GM12878 (cell line): ENCODE results near the gene PFKP. TPM values are rescaled to one million over a fixed set of nuclear protein-coding genes. Genes with fewer than 3 reads are reported as not detected.

ENCODE experiments used
- BMI1 ChIP-seq: fragments of 450-650 bp; IDR thresholded peaks from 2 replicates; pipeline ENCODE4 v1.6.1; 2016; ENCODE audit warnings: mild to moderate bottlenecking, moderate library complexity, borderline replicate concordance
- ETV6 ChIP-seq, 2 experiments: fragments of 450-650 bp in 1 of 2; IDR thresholded peaks in 1 of 2; conservative IDR thresholded peaks in 1 of 2; 2 replicates each; pipeline ENCODE4 v1.6.1; 2014; ENCODE audit warnings: antibody characterized with exemption in 1 of 2, borderline replicate concordance in 1 of 2, low read depth in 1 of 2, mild to moderate bottlenecking in 1 of 2, moderate library complexity in 1 of 2
- FOXK2 ChIP-seq: fragments of 450-650 bp; IDR thresholded peaks from 2 replicates; pipeline ENCODE4 v1.6.1; 2017; ENCODE audit warnings: mild to moderate bottlenecking, moderate library complexity
- FOXM1 ChIP-seq: IDR thresholded peaks from 2 replicates; pipeline ENCODE4 v1.6.1; 2012; ENCODE audit warnings: low read depth, mild to moderate bottlenecking, inconsistent platforms, low read length, moderate library complexity
- HDAC2 ChIP-seq: fragments of 200-600 bp; sonication (generic); IDR thresholded peaks from 2 replicates; pipeline ENCODE4 v1.6.1; 2017
- JUND ChIP-seq: IDR thresholded peaks from 2 replicates; pipeline ENCODE4 v1.6.1; 2012; ENCODE audit warnings: low read depth, mild to moderate bottlenecking, low read length, improper control_type of control experiment, moderate library complexity
- LARP7 ChIP-seq: fragments of 450-650 bp; IDR thresholded peaks from 2 replicates; pipeline ENCODE4 v1.6.1; 2017; ENCODE audit warnings: mild to moderate bottlenecking
- MEF2A ChIP-seq: IDR thresholded peaks from 2 replicates; pipeline ENCODE4 v1.6.1; 2011; ENCODE audit warnings: low read depth, mild to moderate bottlenecking, low read length, moderate library complexity; ENCODE audit not compliant: insufficient read depth
- NFYB ChIP-seq: IDR thresholded peaks from 2 replicates; pipeline ENCODE4 v1.6.1; 2011; ENCODE audit warnings: low read depth, mild to moderate bottlenecking, low read length, improper control_type of control experiment, moderate library complexity; ENCODE audit not compliant: insufficient read depth
- NR2C2 ChIP-seq: IDR thresholded peaks from 2 replicates; pipeline ENCODE4 v1.6.1; 2011; ENCODE audit warnings: borderline replicate concordance, low read depth; ENCODE audit not compliant: control insufficient read depth, insufficient read length
- RBBP5 ChIP-seq: fragments of 200-600 bp; sonication (generic); conservative IDR thresholded peaks from 2 replicates; pipeline ENCODE4 v1.6.1; 2016
- TARDBP ChIP-seq: IDR thresholded peaks from 2 replicates; pipeline ENCODE4 v1.6.1; 2016; ENCODE audit warnings: borderline replicate concordance
- TCF3 ChIP-seq: IDR thresholded peaks from 2 replicates; pipeline ENCODE4 v1.6.1; 2012; ENCODE audit warnings: low read depth, mild to moderate bottlenecking, low read length, borderline replicate concordance; ENCODE audit not compliant: insufficient read depth
- WRNIP1 ChIP-seq: IDR thresholded peaks from 2 replicates; pipeline ENCODE4 v1.6.1; 2011; ENCODE audit warnings: low read depth, low read length, improper control_type of control experiment, borderline replicate concordance
- ZSCAN29 ChIP-seq: fragments of 450-650 bp; IDR thresholded peaks from 2 replicates; pipeline ENCODE4 v1.6.1; 2017; ENCODE audit warnings: mild to moderate bottlenecking, moderate library complexity
- ZZZ3 ChIP-seq: IDR thresholded peaks from 2 replicates; pipeline ENCODE4 v1.6.1; 2011; ENCODE audit warnings: low read depth; ENCODE audit not compliant: control insufficient read depth, insufficient read length
- polyA plus RNA-seq, 11 experiments: library from polyadenylated mRNA; depleted of rRNA in 4 of 11; unstranded in 6 of 11; stranded (reverse) in 5 of 11; fragments of >200 nt; fragmentation: Nextera tagmentation in 4 of 11; fragmentation: Illumina TruSeq in 1 of 11; extraction: Ambion mirVana in 4 of 11; extraction: Trizol in 1 of 11; gene quantifications; 1 replicate in 1 of 11; 2 replicates in 10 of 11; pipeline versions ENCODE4 v1.2.1 to v1.2.3, GENCODE V29; 2011 to 2016; ENCODE audit warnings: inconsistent platforms in 2 of 11, missing spikeins in 2 of 11, low read depth in 1 of 11
- total RNA-seq, 4 experiments: library from RNA; depleted of rRNA in 3 of 4; stranded (reverse); fragments of >200 nt in 3 of 4; fragmentation: Illumina TruSeq in 1 of 4; extraction: Trizol in 1 of 4; gene quantifications; 2 replicates each; pipeline versions ENCODE4 v1.2.1 to v1.2.3, GENCODE V29; 2013 to 2021
- TF ChIP-seq, protein P1 (sequence below): IDR thresholded peaks from 2 replicates; pipeline ENCODE4 v1.6.1; 2012; ENCODE audit warnings: low read depth, low read length, improper control_type of control experiment
- TF ChIP-seq, protein P2 (sequence below): fragments of 150-350 bp; IDR thresholded peaks from 2 replicates; pipeline ENCODE4 v1.6.1; 2016; ENCODE audit warnings: low read depth, low read length
- TF ChIP-seq, protein P3 (sequence below): fragments of 450-650 bp; formaldehyde crosslinking; IDR thresholded peaks from 2 replicates; pipeline ENCODE4 v1.4.0; 2022; ENCODE audit warnings: mild to moderate bottlenecking, moderate library complexity
- TF ChIP-seq, protein P4 (sequence below), 3 experiments: IDR thresholded peaks in 2 of 3; conservative IDR thresholded peaks in 1 of 3; 2 replicates each; pipeline ENCODE4 v1.5.1; 2011; ENCODE audit warnings: low read depth in 3 of 3, low read length in 3 of 3, mild to moderate bottlenecking in 3 of 3, control low read depth in 2 of 3, moderate library complexity in 2 of 3, inconsistent platforms in 1 of 3, mixed read lengths in 1 of 3; ENCODE audit not compliant: control insufficient read depth in 2 of 3, insufficient read depth in 1 of 3; ENCODE audit errors: extremely low read depth in 1 of 3

PFKP gene
- total and polyA plus RNA-seq, 10 of the 15 experiments (the other 5 are each of a cell fraction or from before 2014, with no cell fraction given), result 27.0 to 145 (median 95.7) TPM

DNA sequence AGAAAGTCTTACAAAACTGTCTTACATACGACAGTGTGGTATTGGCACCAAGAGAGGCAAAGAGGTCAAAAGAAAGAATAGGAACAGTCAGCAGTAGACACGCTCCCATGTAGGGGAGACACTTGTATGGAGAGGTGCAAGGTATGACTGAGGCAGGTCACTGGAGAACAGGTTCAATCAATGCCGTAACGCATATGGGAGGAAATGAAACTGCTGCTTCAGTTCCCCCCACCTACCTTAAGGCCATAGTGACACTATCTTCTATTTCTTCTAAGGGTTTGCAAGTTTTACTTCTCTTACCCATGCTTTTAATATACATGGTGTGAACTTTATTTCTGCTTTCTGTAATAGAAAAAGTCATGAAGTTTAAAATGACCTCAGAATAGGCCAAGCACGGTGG, 110.7 kb downstream of the PFKP start (continued):
- TF ChIP-seq JUND, result no peak
- TF ChIP-seq, protein P1, sequence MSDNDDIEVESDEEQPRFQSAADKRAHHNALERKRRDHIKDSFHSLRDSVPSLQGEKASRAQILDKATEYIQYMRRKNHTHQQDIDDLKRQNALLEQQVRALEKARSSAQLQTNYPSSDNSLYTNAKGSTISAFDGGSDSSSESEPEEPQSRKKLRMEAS, result no peak
- TF ChIP-seq, protein P2, sequence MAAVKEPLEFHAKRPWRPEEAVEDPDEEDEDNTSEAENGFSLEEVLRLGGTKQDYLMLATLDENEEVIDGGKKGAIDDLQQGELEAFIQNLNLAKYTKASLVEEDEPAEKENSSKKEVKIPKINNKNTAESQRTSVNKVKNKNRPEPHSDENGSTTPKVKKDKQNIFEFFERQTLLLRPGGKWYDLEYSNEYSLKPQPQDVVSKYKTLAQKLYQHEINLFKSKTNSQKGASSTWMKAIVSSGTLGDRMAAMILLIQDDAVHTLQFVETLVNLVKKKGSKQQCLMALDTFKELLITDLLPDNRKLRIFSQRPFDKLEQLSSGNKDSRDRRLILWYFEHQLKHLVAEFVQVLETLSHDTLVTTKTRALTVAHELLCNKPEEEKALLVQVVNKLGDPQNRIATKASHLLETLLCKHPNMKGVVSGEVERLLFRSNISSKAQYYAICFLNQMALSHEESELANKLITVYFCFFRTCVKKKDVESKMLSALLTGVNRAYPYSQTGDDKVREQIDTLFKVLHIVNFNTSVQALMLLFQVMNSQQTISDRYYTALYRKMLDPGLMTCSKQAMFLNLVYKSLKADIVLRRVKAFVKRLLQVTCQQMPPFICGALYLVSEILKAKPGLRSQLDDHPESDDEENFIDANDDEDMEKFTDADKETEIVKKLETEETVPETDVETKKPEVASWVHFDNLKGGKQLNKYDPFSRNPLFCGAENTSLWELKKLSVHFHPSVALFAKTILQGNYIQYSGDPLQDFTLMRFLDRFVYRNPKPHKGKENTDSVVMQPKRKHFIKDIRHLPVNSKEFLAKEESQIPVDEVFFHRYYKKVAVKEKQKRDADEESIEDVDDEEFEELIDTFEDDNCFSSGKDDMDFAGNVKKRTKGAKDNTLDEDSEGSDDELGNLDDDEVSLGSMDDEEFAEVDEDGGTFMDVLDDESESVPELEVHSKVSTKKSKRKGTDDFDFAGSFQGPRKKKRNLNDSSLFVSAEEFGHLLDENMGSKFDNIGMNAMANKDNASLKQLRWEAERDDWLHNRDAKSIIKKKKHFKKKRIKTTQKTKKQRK, result no peak
- TF ChIP-seq RBBP5, result no peak
- TF ChIP-seq BMI1, result no peak
- no peak for TF ChIP-seq ETV6 (conservative IDR thresholded peaks at IDR 0.05 in 1 of 2, IDR thresholded peaks at IDR 0.05 in 1 of 2; ENCODE audit: borderline replicate concordance in 1 of 2, low read depth in 1 of 2)
- no peak for TF ChIP-seq LARP7
- TF ChIP-seq FOXK2, result no peak
- no peak for TF ChIP-seq TCF3
- TF ChIP-seq, protein P3, sequence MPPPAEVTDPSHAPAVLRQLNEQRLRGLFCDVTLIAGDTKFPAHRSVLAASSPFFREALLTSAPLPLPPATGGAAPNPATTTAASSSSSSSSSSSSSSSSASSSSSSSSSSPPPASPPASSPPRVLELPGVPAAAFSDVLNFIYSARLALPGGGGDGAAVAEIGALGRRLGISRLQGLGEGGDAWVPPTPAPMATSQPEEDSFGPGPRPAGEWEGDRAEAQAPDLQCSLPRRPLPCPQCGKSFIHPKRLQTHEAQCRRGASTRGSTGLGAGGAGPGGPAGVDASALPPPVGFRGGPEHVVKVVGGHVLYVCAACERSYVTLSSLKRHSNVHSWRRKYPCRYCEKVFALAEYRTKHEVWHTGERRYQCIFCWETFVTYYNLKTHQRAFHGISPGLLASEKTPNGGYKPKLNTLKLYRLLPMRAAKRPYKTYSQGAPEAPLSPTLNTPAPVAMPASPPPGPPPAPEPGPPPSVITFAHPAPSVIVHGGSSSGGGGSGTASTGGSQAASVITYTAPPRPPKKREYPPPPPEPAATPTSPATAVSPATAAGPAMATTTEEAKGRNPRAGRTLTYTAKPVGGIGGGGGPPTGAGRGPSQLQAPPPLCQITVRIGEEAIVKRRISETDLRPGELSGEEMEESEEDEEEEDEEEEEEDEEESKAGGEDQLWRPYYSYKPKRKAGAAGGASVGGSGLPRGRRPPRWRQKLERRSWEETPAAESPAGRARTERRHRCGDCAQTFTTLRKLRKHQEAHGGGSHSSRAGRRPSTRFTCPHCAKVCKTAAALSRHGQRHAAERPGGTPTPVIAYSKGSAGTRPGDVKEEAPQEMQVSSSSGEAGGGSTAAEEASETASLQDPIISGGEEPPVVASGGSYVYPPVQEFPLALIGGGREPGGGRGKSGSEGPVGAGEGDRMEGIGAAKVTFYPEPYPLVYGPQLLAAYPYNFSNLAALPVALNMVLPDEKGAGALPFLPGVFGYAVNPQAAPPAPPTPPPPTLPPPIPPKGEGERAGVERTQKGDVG (CRISPR knock-in tag), result no peak
- TF ChIP-seq, protein P4, sequence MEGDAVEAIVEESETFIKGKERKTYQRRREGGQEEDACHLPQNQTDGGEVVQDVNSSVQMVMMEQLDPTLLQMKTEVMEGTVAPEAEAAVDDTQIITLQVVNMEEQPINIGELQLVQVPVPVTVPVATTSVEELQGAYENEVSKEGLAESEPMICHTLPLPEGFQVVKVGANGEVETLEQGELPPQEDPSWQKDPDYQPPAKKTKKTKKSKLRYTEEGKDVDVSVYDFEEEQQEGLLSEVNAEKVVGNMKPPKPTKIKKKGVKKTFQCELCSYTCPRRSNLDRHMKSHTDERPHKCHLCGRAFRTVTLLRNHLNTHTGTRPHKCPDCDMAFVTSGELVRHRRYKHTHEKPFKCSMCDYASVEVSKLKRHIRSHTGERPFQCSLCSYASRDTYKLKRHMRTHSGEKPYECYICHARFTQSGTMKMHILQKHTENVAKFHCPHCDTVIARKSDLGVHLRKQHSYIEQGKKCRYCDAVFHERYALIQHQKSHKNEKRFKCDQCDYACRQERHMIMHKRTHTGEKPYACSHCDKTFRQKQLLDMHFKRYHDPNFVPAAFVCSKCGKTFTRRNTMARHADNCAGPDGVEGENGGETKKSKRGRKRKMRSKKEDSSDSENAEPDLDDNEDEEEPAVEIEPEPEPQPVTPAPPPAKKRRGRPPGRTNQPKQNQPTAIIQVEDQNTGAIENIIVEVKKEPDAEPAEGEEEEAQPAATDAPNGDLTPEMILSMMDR (IDR thresholded peaks at IDR 0.05 in 2 of 3, conservative IDR thresholded peaks at IDR 0.05 in 1 of 3; ENCODE audit: control insufficient read depth in 2 of 3, extremely low read depth in 1 of 3, insufficient read depth in 1 of 3, low read depth in 3 of 3, low read length in 3 of 3), result no peak
- 0 out of 2 replicates have a peak, but pooled peaks have one; percentile 14 for TF ChIP-seq MEF2A
- no peak for TF ChIP-seq TARDBP
- TF ChIP-seq ZZZ3, result no peak
- TF ChIP-seq NFYB, result no peak
- TF ChIP-seq NR2C2, result no peak
- TF ChIP-seq WRNIP1, result no peak
- no peak for TF ChIP-seq HDAC2
- TF ChIP-seq FOXM1, result no peak
- TF ChIP-seq ZSCAN29, result no peak
